ENCODE results near the gene MLLT3.

The MLLT3 gene

GRCh38 chr9:20540169-20540863, 82.0 kb downstream of the MLLT3 start:
- Histone ChIP-seq H3K4me3 (ENCODE audit: extremely low read depth, insufficient read depth, low read length, poor library complexity, severe bottlenecking) (no peak overlapping the region), H3K9me3 (ENCODE audit: control insufficient read depth, low read length) (peaks cover 15% of the 10 kb centered on the region), H3K36me3 (ENCODE audit: control insufficient read depth, insufficient read depth, low read length) (no peaks in the 10 kb centered on the region), H3K4me1 (ENCODE audit: control insufficient read depth, insufficient read depth, low read length, poor library complexity, severe bottlenecking) (no peaks in the 10 kb centered on the region), H3K27ac (ENCODE audit: low read depth, low read length, severe bottlenecking) (no peak overlapping the region)
- 92 to 96% methylated on average over 2 to 3 of the region's 5 CpGs for WGBS, 2 experiments (ENCODE audit: insufficient coverage in 2 of 2)

- Histone ChIP-seq H3K9me3 (ENCODE audit: control insufficient read depth, low read length) (peaks cover 15% of the 10 kb centered on the region), H3K4me1 (ENCODE audit: control insufficient read depth, insufficient read depth, low read length, poor library complexity, severe bottlenecking) (no peaks in the 10 kb centered on the region), H3K27ac (ENCODE audit: low read depth, low read length, severe bottlenecking) (no peak overlapping the region), H3K36me3 (ENCODE audit: control insufficient read depth, insufficient read depth, low read length) (no peaks in the 10 kb centered on the region), H3K4me3 (ENCODE audit: extremely low read depth, insufficient read depth, low read length, poor library complexity, severe bottlenecking) (no peak overlapping the region)
- no CpG with 5 or more reads among the region's 1 CpG for WGBS, 2 experiments (ENCODE audit: insufficient coverage in 2 of 2)
These were observed 83.3 kb downstream of the MLLT3 start for GRCh38 chr9:20538956-20539355.

- Histone ChIP-seq H3K9me3 (ENCODE audit: control insufficient read depth, low read length) (peaks cover 15% of the 10 kb centered on the region), H3K4me1 (ENCODE audit: control insufficient read depth, insufficient read depth, low read length, poor library complexity, severe bottlenecking) (no peaks in the 10 kb centered on the region), H3K27ac (ENCODE audit: low read depth, low read length, severe bottlenecking) (no peak overlapping the region), H3K36me3 (ENCODE audit: control insufficient read depth, insufficient read depth, low read length) (no peaks in the 10 kb centered on the region), H3K4me3 (ENCODE audit: extremely low read depth, insufficient read depth, low read length, poor library complexity, severe bottlenecking) (no peak overlapping the region)
These were observed 84.2 kb downstream of the MLLT3 start for GRCh38 chr9:20538092-20538491.

- Histone ChIP-seq H3K27ac (ENCODE audit: low read depth, low read length, severe bottlenecking) (no peak overlapping the region), H3K36me3 (ENCODE audit: control insufficient read depth, insufficient read depth, low read length) (no peaks in the 10 kb centered on the region), H3K9me3 (ENCODE audit: control insufficient read depth, low read length) (peaks cover 15% of the 10 kb centered on the region), H3K4me3 (ENCODE audit: extremely low read depth, insufficient read depth, low read length, poor library complexity, severe bottlenecking) (no peak overlapping the region), H3K4me1 (ENCODE audit: control insufficient read depth, insufficient read depth, low read length, poor library complexity, severe bottlenecking) (no peaks in the 10 kb centered on the region)
- WGBS, 2 experiments (ENCODE audit: insufficient coverage in 2 of 2): no CpG with 5 or more reads among the region's 2 CpGs
These were observed 85.0 kb downstream of the MLLT3 start for GRCh38 chr9:20537294-20537693.

GRCh38 chr9:20532584-20532983, 89.7 kb downstream of the MLLT3 start:
- Histone ChIP-seq H3K4me1 (ENCODE audit: control insufficient read depth, insufficient read depth, low read length, poor library complexity, severe bottlenecking) (no peaks in the 10 kb centered on the region), H3K27ac (ENCODE audit: low read depth, low read length, severe bottlenecking) (no peak overlapping the region), H3K9me3 (ENCODE audit: control insufficient read depth, low read length) (no peaks in the 10 kb centered on the region), H3K4me3 (ENCODE audit: extremely low read depth, insufficient read depth, low read length, poor library complexity, severe bottlenecking) (no peak overlapping the region), H3K36me3 (ENCODE audit: control insufficient read depth, insufficient read depth, low read length) (no peaks in the 10 kb centered on the region)
- WGBS, 2 experiments (ENCODE audit: insufficient coverage in 2 of 2): 93 to 96% methylated on average over 3 of the region's 4 CpGs

GRCh38 chr9:20529837-20530236, 92.5 kb downstream of the MLLT3 start:
- Histone ChIP-seq H3K4me1 (ENCODE audit: control insufficient read depth, insufficient read depth, low read length, poor library complexity, severe bottlenecking) (no peaks in the 10 kb centered on the region), H3K4me3 (ENCODE audit: extremely low read depth, insufficient read depth, low read length, poor library complexity, severe bottlenecking) (no peak overlapping the region), H3K27ac (ENCODE audit: low read depth, low read length, severe bottlenecking) (no peak overlapping the region), H3K9me3 (ENCODE audit: control insufficient read depth, low read length) (no peaks in the 10 kb centered on the region), H3K36me3 (ENCODE audit: control insufficient read depth, insufficient read depth, low read length) (no peaks in the 10 kb centered on the region)
- WGBS, 2 experiments (ENCODE audit: insufficient coverage in 2 of 2): 50 to 70% methylated on average over 2 of the region's 2 CpGs

- Histone ChIP-seq H3K4me3 (ENCODE audit: extremely low read depth, insufficient read depth, low read length, poor library complexity, severe bottlenecking) (no peak overlapping the region), H3K9me3 (ENCODE audit: control insufficient read depth, low read length) (no peaks in the 10 kb centered on the region), H3K27ac (ENCODE audit: low read depth, low read length, severe bottlenecking) (no peak overlapping the region), H3K4me1 (ENCODE audit: control insufficient read depth, insufficient read depth, low read length, poor library complexity, severe bottlenecking) (no peaks in the 10 kb centered on the region), H3K36me3 (ENCODE audit: control insufficient read depth, insufficient read depth, low read length) (no peaks in the 10 kb centered on the region)
- 83 to 87% methylated on average over 1 to 4 of the region's 5 CpGs for WGBS, 2 experiments (ENCODE audit: insufficient coverage in 2 of 2)
These were observed 94.0 kb downstream of the MLLT3 start for GRCh38 chr9:20528253-20528652.

GRCh38 chr9:20526500-20527319, 95.6 kb downstream of the MLLT3 start:
- Histone ChIP-seq H3K4me3 (ENCODE audit: extremely low read depth, insufficient read depth, low read length, poor library complexity, severe bottlenecking) (no peak overlapping the region), H3K27ac (ENCODE audit: low read depth, low read length, severe bottlenecking) (no peak overlapping the region), H3K4me1 (ENCODE audit: control insufficient read depth, insufficient read depth, low read length, poor library complexity, severe bottlenecking) (no peaks in the 10 kb centered on the region), H3K9me3 (ENCODE audit: control insufficient read depth, low read length) (no peaks in the 10 kb centered on the region), H3K36me3 (ENCODE audit: control insufficient read depth, insufficient read depth, low read length) (no peaks in the 10 kb centered on the region)
- no CpG with 5 or more reads among the region's 1 CpG for WGBS, 2 experiments (ENCODE audit: insufficient coverage in 2 of 2)

- H3K4me3 ChIP-seq (ENCODE audit: extremely low read depth, insufficient read depth, low read length, poor library complexity, severe bottlenecking): no peak overlapping the region
- H3K36me3 ChIP-seq (ENCODE audit: control insufficient read depth, insufficient read depth, low read length): no peaks in the 10 kb centered on the region
- no peak overlapping the region for H3K27ac ChIP-seq (ENCODE audit: low read depth, low read length, severe bottlenecking)
- no peaks in the 10 kb centered on the region for H3K9me3 ChIP-seq (ENCODE audit: control insufficient read depth, low read length)
- 57 to 60% methylated on average over 1 of the region's 2 CpGs for WGBS, 2 experiments (ENCODE audit: insufficient coverage in 2 of 2)
- H3K4me1 ChIP-seq (ENCODE audit: control insufficient read depth, insufficient read depth, low read length, poor library complexity, severe bottlenecking): no peaks in the 10 kb centered on the region
These were observed 97.5 kb downstream of the MLLT3 start for GRCh38 chr9:20524776-20525175.

GRCh38 chr9:20518737-20519136, 103.6 kb downstream of the MLLT3 start:
- Histone ChIP-seq H3K36me3 (ENCODE audit: control insufficient read depth, insufficient read depth, low read length) (no peaks in the 10 kb centered on the region), H3K27ac (ENCODE audit: low read depth, low read length, severe bottlenecking) (no peak overlapping the region), H3K9me3 (ENCODE audit: control insufficient read depth, low read length) (no peaks in the 10 kb centered on the region), H3K4me1 (ENCODE audit: control insufficient read depth, insufficient read depth, low read length, poor library complexity, severe bottlenecking) (no peaks in the 10 kb centered on the region), H3K4me3 (ENCODE audit: extremely low read depth, insufficient read depth, low read length, poor library complexity, severe bottlenecking) (no peak overlapping the region)
- WGBS, 2 experiments (ENCODE audit: insufficient coverage in 2 of 2): no CpG with 5 or more reads among the region's 1 CpG

Measured in mesodermal cell (in vitro differentiated cells).